ENCODE results near the gene FTMT.
A peak's percentile ranks its signal among the peaks of the same experiment; 100 is the strongest.
"Not testable (repeated sequence)": the region's sequence is repeated elsewhere in the genome, so short reads cannot be mapped to it uniquely, and the experiment has no call there.

Gene FTMT

GRCh38 chr5:121851643-121852574, at the start of gene FTMT:
TSS of gene FTMT (plus strand) at chr5:121851882. CDS start at chr5:121851964, 82 bp downstream.
- peak in 3 of 10 donors; percentile 62 to 79 (median 71) for DNase-seq

DNA sequence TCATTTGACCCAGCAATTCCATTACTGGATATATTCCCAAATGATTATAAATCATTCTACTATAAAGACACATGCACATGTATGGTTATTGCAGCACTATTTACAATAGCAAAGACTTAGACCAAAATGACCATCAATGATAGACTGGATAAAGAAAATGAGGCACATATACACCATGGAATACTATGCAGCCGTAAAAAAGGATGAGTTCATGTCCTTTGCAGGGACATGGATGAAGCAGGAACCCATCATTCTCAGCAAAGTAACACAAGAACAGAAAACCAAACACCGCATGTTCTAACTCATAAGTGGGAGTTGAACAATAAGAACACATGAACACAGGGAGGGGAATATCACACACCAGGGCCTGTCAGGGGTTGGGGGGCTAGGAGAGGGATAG, 46.4 kb upstream of the FTMT start:
- intact Hi-C loops (cut with DNase I): not testable (repeated sequence)

More at GRCh38 chr5:121851643-121852574, at the start of gene FTMT:
- intact Hi-C loops (cut with DNase I): no loop called here

DNA sequence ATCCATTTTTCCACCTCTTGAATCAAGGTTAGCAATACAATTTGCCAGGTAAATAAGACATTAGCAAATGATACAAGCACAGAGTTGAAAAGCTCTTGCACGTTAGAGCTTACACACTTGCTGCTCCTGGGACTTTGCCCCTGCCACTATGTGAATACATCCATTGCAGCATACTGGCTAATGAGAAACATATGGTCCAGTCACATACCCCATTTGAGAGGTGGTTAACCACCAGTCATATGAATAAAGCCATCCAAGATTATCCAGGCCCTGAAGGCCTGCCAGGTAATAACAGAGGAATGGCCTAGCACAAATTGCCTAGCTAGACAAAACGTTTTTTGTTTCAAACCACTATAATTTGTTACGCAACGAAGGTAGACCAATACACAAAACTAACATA, 45.8 kb upstream of the FTMT start:
- no peak for DNase-seq
- intact Hi-C loops (cut with DNase I): no loop called here

More for the DNA sequence above, 46.4 kb upstream of the FTMT start:
- DNase-seq: not testable (repeated sequence)

DNA sequence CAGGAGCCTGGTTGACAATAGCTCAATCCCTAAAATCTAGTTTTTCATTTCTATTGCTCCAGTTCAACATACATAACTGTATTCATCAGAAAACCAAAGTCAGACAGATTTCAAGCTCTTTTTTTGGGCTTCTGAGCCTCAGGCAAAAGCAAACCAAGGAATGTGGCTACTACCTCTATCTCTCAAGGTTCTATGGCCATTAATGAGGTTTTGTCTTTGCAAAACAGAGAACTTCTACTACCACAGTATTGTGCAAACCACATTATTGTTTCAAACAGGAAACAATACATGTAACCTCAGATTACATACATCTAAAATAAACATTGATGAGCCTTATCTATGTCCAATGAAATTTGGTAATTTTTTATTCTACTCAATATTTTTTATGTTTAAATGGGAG, 35.5 kb upstream of the FTMT start:
- intact Hi-C loops (cut with DNase I): no loop called here
- no peak for DNase-seq

- no peak for DNase-seq
- intact Hi-C loops (cut with DNase I): no loop called here
Observed at GRCh38 chr5:121819682-121820261, 31.9 kb upstream of the FTMT start.

GRCh38 chr5:121833617-121834016, 18.1 kb upstream of the FTMT start:
- intact Hi-C loops (cut with DNase I): no loop called here
- no peak for DNase-seq

DNA sequence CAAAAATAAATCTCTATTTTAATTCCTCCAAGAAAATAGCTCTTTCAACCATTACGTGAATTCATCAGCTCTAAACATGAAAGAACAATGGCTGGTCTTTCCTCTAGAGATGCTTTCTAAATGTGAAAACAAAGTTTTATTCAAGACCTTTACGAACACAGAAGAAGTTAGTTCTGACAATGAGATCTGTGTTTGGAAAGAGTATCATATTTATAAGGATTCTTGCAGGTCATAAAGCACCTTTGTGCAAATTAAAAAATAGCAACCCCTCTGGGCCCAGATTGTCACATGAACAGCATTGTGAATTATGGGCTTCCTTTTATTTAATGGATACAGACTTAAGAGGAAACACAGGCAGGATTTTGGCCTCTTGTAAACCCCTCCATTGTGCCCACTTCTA, 17.7 kb upstream of the FTMT start:
- DNase-seq: no peak
- intact Hi-C loops (cut with DNase I): no loop called here

GRCh38 chr5:121841892-121842291, 9.8 kb upstream of the FTMT start:
- intact Hi-C loops (cut with DNase I): no loop called here
- no peak for DNase-seq

DNA sequence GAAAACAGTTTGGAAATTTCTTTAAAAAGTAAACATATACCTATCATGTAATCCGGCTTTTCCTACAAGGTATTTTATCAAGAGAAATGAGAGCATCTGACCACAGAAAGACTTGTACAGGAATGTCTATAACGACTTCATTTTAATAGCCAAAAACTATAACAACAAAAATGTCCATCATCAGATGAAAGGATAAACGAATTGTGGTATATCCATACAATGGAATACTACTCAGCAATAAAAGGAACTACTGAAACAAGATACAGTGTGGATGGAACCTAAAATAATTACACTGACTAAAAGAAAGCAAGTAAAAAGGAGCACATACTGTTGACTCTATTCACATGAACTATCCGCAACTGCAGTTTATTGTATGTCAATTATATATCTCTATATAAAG, 1.4 kb upstream of the FTMT start:
- intact Hi-C loops (cut with DNase I): no loop called here
- DNase-seq: no peak

GRCh38 chr5:121853850-121854249, 2.2 kb downstream of the FTMT start:
- intact Hi-C loops (cut with DNase I): no loop called here
- no peak for DNase-seq

GRCh38 chr5:121862801-121863200, 11.1 kb downstream of the FTMT start:
- intact Hi-C loops (cut with DNase I): loop anchor here (10.0 kb wide), 1 partner anchor 228 kb away; no protein-coding TSS in a partner anchor
- no peak for DNase-seq

DNA sequence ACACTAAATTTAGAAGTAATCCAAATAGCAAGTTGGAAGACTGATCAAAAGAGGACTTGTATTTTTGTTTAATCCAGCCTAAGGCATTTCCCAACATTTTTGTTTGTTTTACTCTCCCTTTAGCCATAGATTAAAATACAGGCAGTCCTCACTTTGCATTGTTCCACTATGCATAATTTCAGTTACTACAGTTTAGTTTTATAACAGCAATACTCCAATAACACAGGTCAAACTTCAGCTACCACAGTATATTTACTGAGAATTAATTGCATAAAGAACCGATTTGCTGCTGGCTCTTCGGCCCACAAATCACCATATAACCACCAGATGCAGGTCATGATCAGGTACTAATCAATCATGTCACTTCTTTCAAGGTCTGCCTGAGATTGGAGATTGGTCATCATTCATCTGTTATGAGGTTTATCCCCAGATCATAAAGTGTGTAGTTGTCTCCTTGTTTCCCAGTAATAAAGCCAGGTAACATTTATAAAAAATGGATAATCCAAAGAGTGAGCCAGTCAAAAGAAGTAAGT, 12.1 kb downstream of the FTMT start:
- DNase-seq: no peak
- intact Hi-C loops (cut with DNase I): loop anchor here (10.0 kb wide), 1 partner anchor 229 kb away; no protein-coding TSS in a partner anchor

DNA sequence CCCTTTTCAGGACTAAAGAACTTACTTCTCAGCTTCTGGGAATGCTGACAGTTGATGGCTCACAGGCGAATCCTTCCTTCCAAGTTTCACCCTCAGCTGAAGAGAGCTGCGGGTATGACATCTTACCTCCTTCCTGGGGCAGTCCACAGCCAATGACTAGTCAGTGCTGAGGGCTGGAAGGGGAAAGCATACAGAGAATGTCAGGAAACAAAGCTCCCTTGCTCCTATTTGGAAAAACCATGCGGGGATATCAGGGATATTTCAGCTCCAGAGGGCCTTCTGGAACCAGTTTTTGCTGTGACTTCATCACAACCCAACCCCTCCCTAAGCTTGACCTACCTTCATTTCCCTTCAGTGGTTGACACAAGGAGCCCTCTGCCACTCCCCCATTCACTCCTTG, 15.7 kb downstream of the FTMT start:
- intact Hi-C loops (cut with DNase I): loop anchor here (10.0 kb wide), 1 partner anchor 233 kb away; no protein-coding TSS in a partner anchor

GRCh38 chr5:121870489-121870888, 18.8 kb downstream of the FTMT start:
- DNase-seq: no peak
- intact Hi-C loops (cut with DNase I): no loop called here

More for the DNA sequence above, 15.7 kb downstream of the FTMT start:
- DNase-seq: no peak

GRCh38 chr5:121872856-121873255, 21.2 kb downstream of the FTMT start:
- DNase-seq: no peak

GRCh38 chr5:121873409-121873808, 21.7 kb downstream of the FTMT start:
- intact Hi-C loops (cut with DNase I): no loop called here
- DNase-seq: no peak

More at GRCh38 chr5:121872856-121873255, 21.2 kb downstream of the FTMT start:
- intact Hi-C loops (cut with DNase I): no loop called here

DNA sequence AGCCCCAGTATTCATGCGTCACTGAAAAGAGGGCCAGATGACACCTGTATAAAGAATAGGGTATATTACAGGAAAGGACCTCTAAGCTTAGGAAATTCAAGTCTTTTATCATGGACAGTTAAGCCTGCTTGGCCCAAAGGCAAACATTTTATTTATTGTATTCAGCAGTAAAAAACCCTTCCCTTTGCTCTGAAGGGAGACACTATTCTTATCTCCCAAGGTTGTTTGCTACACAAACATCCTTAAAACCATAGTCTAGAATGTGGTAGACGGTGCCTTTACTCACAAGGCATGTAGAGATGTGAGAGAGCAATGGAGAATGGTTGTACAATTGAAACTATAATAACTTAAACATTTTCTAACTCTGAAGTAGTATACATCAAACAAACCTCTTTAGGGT, 33.9 kb downstream of the FTMT start:
- intact Hi-C loops (cut with DNase I): no loop called here
- no peak for DNase-seq

GRCh38 chr5:121887727-121888126, 36.0 kb downstream of the FTMT start:
- no peak for DNase-seq
- intact Hi-C loops (cut with DNase I): no loop called here

GRCh38 chr5:121890297-121890858, 38.7 kb downstream of the FTMT start:
- intact Hi-C loops (cut with DNase I): no loop called here
- peak in 2 of 10 donors; percentile 64 to 70 for DNase-seq

DNA sequence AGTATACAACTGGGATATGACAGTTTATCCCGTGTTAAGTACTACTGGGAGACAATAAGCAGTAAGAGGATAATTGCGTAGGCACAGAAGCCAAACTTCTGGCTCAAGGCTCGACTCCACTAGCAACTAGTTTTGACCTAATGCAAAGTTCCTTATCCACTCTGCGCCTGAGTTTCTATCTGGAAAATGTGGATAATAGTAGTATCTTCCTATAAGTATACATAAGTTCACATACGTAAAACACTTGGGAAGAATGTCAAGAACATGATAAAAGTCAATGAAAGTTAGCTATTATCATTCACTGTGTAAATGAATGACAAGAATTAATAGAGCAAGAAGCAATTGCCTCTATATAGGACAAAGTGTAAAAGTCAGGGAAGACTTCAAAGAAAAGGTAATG, 45.7 kb downstream of the FTMT start:
- no peak for DNase-seq
- intact Hi-C loops (cut with DNase I): no loop called here

- intact Hi-C loops (cut with DNase I): no loop called here
- DNase-seq: no peak
Observed at GRCh38 chr5:121899346-121899745, 47.7 kb downstream of the FTMT start.
